ENCODE results near the gene CFAP299. TPM values are rescaled to one million over a fixed set of nuclear protein-coding genes. Genes with fewer than 3 reads are reported as not detected.

The CFAP299 gene
- total and polyA plus RNA-seq, 9 of the 15 experiments (the other 6 are each of a cell fraction or from before 2014, with no cell fraction given) = 0.09 to 3.0 (median 0.76) TPM

DNA sequence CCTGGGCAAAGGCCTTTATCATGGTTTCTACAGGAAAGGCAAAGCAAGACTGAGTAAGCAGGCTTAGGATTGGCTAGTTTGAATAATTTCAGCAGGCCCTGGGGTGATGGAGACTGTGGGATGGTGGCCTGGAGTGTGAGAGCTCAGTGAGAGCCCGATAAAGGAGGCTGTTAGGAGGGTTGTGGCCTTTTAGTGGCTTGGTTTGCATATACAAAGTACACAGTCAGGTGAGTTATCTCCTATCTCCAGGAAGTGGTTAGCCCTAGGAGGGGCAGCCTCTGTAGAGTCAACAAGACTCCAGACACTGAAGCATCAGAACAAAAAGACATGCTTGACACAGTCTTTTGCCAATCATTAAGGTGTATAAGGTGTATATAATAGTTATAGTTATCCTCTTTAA, 157.2 kb downstream of the CFAP299 start (continued):
- TF ChIP-seq KAT7 (CRISPR knock-in tag; IDR thresholded peaks at IDR 0.05; ENCODE audit: borderline replicate concordance) (no peak), FIP1L1 (IDR thresholded peaks at IDR 0.05; ENCODE audit: low read depth, low read length, poor library complexity, severe bottlenecking) (no peak), ZEB2 (IDR thresholded peaks at IDR 0.05) (peak; percentile 78), ZNF830 (CRISPR knock-in tag; IDR thresholded peaks at IDR 0.05) (no peak), BDP1 (IDR thresholded peaks at IDR 0.05; ENCODE audit: insufficient read depth, insufficient read length) (no peak), SRSF1 (IDR thresholded peaks at IDR 0.05; ENCODE audit: low read depth, low read length) (no peak), MEF2D (tag; conservative IDR thresholded peaks at IDR 0.05; ENCODE audit: low read depth) (no peak), ZNF134 (CRISPR knock-in tag; conservative IDR thresholded peaks at IDR 0.05) (no peak), PTBP1 (IDR thresholded peaks at IDR 0.05; ENCODE audit: low read depth, low read length) (no peak), FOXK1 (CRISPR knock-in tag; IDR thresholded peaks at IDR 0.05; ENCODE audit: borderline replicate concordance) (no peak), CEBPB (tag; IDR thresholded peaks at IDR 0.05) (no peak), FOXA1 (IDR thresholded peaks at IDR 0.05; ENCODE audit: borderline replicate concordance) (no peak), RBM34 (IDR thresholded peaks at IDR 0.05; ENCODE audit: borderline replicate concordance, insufficient read depth, low read length) (no peak), MTA2 (IDR thresholded peaks at IDR 0.05; ENCODE audit: low read depth) (no peak), ZNF707 (CRISPR knock-in tag; conservative IDR thresholded peaks at IDR 0.05) (no peak), BCL6 (CRISPR knock-in tag; IDR thresholded peaks at IDR 0.05) (no peak), FOXM1 (IDR thresholded peaks at IDR 0.05; ENCODE audit: low read depth) (peak; percentile 72; the same call in 1 of the 2 replicates), FOXM1 (CRISPR knock-in tag; IDR thresholded peaks at IDR 0.05; ENCODE audit: low read depth) (no peak), ZNF41 (CRISPR knock-in tag; conservative IDR thresholded peaks at IDR 0.05) (no peak), ZNF408 (CRISPR knock-in tag; IDR thresholded peaks at IDR 0.05; ENCODE audit: low read depth) (no peak), ZFPM2 (CRISPR knock-in tag; IDR thresholded peaks at IDR 0.05) (no peak), ZNF384 (IDR thresholded peaks at IDR 0.05; ENCODE audit: low read depth, low read length) (no peak), ASH1L (IDR thresholded peaks at IDR 0.05; ENCODE audit: borderline replicate concordance, low read depth, partially characterized antibody) (no peak), DMBX1 (CRISPR knock-in tag; IDR thresholded peaks at IDR 0.05; ENCODE audit: borderline replicate concordance) (no peak), CBX8 (IDR thresholded peaks at IDR 0.05; ENCODE audit: borderline replicate concordance, extremely low read depth, low read depth, low read length, poor library complexity, severe bottlenecking) (no peak)
- TF ChIP-seq, protein P1, sequence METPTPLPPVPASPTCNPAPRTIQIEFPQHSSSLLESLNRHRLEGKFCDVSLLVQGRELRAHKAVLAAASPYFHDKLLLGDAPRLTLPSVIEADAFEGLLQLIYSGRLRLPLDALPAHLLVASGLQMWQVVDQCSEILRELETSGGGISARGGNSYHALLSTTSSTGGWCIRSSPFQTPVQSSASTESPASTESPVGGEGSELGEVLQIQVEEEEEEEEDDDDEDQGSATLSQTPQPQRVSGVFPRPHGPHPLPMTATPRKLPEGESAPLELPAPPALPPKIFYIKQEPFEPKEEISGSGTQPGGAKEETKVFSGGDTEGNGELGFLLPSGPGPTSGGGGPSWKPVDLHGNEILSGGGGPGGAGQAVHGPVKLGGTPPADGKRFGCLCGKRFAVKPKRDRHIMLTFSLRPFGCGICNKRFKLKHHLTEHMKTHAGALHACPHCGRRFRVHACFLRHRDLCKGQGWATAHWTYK (CRISPR knock-in tag; IDR thresholded peaks at IDR 0.05) = peak; percentile 79; the same call in 1 of the 2 replicates
- TF ChIP-seq, protein P2, sequence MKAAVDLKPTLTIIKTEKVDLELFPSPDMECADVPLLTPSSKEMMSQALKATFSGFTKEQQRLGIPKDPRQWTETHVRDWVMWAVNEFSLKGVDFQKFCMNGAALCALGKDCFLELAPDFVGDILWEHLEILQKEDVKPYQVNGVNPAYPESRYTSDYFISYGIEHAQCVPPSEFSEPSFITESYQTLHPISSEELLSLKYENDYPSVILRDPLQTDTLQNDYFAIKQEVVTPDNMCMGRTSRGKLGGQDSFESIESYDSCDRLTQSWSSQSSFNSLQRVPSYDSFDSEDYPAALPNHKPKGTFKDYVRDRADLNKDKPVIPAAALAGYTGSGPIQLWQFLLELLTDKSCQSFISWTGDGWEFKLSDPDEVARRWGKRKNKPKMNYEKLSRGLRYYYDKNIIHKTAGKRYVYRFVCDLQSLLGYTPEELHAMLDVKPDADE (conservative IDR thresholded peaks at IDR 0.05; ENCODE audit: control insufficient read depth, low read depth, low read length) = no peak

Measured in K562 (cell line).